ENCODE measurements around the gene MIA2.

MIA2 gene

GRCh38 chr14:39369029-39369428, 135.3 kb downstream of the MIA2 start:
- in situ Hi-C loops (cut with MboI; ENCODE audit: low sequenced_read_pairs, unreplicated experiment): no loop called here
- TF ChIP-seq CTCF (IDR thresholded peaks at IDR 0.05; ENCODE audit: borderline replicate concordance, control extremely low read depth, extremely low read depth, insufficient read depth, missing control alignments): no peak

GRCh38 chr14:39370415-39370814, 136.7 kb downstream of the MIA2 start:
- in situ Hi-C loops (cut with MboI; ENCODE audit: low sequenced_read_pairs, unreplicated experiment): no loop called here
- DNase-seq (ENCODE audit: low spot score): no peak
- TF ChIP-seq CTCF (IDR thresholded peaks at IDR 0.05; ENCODE audit: borderline replicate concordance, control extremely low read depth, extremely low read depth, insufficient read depth, missing control alignments): no peak

More at GRCh38 chr14:39369029-39369428, 135.3 kb downstream of the MIA2 start:
- no peak for DNase-seq (ENCODE audit: low spot score)

- DNase-seq (ENCODE audit: low spot score): no peak
- in situ Hi-C loops (cut with MboI; ENCODE audit: low sequenced_read_pairs, unreplicated experiment): no loop called here
- TF ChIP-seq CTCF (IDR thresholded peaks at IDR 0.05; ENCODE audit: borderline replicate concordance, control extremely low read depth, extremely low read depth, insufficient read depth, missing control alignments): no peak
These were observed 138.9 kb downstream of the MIA2 start for GRCh38 chr14:39372656-39373055.

- in situ Hi-C loops (cut with MboI; ENCODE audit: low sequenced_read_pairs, unreplicated experiment): no loop called here
- DNase-seq (ENCODE audit: low spot score): no peak
- TF ChIP-seq CTCF (IDR thresholded peaks at IDR 0.05; ENCODE audit: borderline replicate concordance, control extremely low read depth, extremely low read depth, insufficient read depth, missing control alignments): no peak
These were observed 141.1 kb downstream of the MIA2 start for GRCh38 chr14:39374851-39375250.

GRCh38 chr14:39376667-39377403, 143.1 kb downstream of the MIA2 start:
- in situ Hi-C loops (cut with MboI; ENCODE audit: low sequenced_read_pairs, unreplicated experiment): no loop called here

GRCh38 chr14:39381366-39381765, 147.7 kb downstream of the MIA2 start:
- TF ChIP-seq CTCF (IDR thresholded peaks at IDR 0.05; ENCODE audit: borderline replicate concordance, control extremely low read depth, extremely low read depth, insufficient read depth, missing control alignments): no peak
- in situ Hi-C loops (cut with MboI; ENCODE audit: low sequenced_read_pairs, unreplicated experiment): no loop called here
- DNase-seq (ENCODE audit: low spot score): no peak

More at GRCh38 chr14:39376667-39377403, 143.1 kb downstream of the MIA2 start:
- TF ChIP-seq CTCF (IDR thresholded peaks at IDR 0.05; ENCODE audit: borderline replicate concordance, control extremely low read depth, extremely low read depth, insufficient read depth, missing control alignments): no peak
- no peak for DNase-seq (ENCODE audit: low spot score)
